Renal pelvis (tissue), 4 donors: ENCODE data around the gene EGLN1. TPM values are rescaled to one million over a fixed set of nuclear protein-coding genes. Genes with fewer than 3 reads are reported as not detected.
"Not testable (repeated sequence)": the region's sequence is repeated elsewhere in the genome, so short reads cannot be mapped to it uniquely, and the experiment has no call there.

Source experiments
- DNase-seq: peaks from one replicate; pipeline ENCODE4 v3.0.0-alpha.2; 2013
- polyA plus RNA-seq, 3 donors: library from polyadenylated mRNA; unstranded; fragments of 120-200 nt; gene quantifications; one replicate each; pipeline ENCODE4 v1.2.1, GENCODE V29; 2013; ENCODE audit not compliant: insufficient read length in 3 of 3

Gene EGLN1
- polyA plus RNA-seq, 3 donors = 37.8 to 43.6 (median 38.9) TPM

- DNase-seq = no peak
These were observed 47.7 kb downstream of the EGLN1 start for GRCh38 chr1:231374394-231374793.

GRCh38 chr1:231372501-231372900 lies 49.6 kb downstream of the EGLN1 start:
- no peak for DNase-seq

GRCh38 chr1:231369282-231369681 lies 52.8 kb downstream of the EGLN1 start:
- no peak for DNase-seq

- DNase-seq = no peak
These were observed 57.9 kb downstream of the EGLN1 start for GRCh38 chr1:231364192-231364591.

GRCh38 chr1:231363624-231364023 lies 58.5 kb downstream of the EGLN1 start:
- peak; percentile 9 for DNase-seq

- DNase-seq = no peak
These were observed 59.8 kb downstream of the EGLN1 start for GRCh38 chr1:231362325-231362724.

- DNase-seq = no peak
These were observed 63.0 kb downstream of the EGLN1 start for GRCh38 chr1:231359113-231359512.

GRCh38 chr1:231357831-231358354 lies 64.2 kb downstream of the EGLN1 start:
- DNase-seq = peak; percentile 63

GRCh38 chr1:231357187-231357772 lies 64.8 kb downstream of the EGLN1 start:
- no peak for DNase-seq

GRCh38 chr1:231355171-231355570 lies 66.9 kb downstream of the EGLN1 start:
- DNase-seq = no peak

- no peak for DNase-seq
These were observed 67.6 kb downstream of the EGLN1 start for GRCh38 chr1:231354330-231355020.

GRCh38 chr1:231353086-231353485 lies 69.0 kb downstream of the EGLN1 start:
- no peak for DNase-seq

GRCh38 chr1:231351816-231352215 lies 70.3 kb downstream of the EGLN1 start:
- DNase-seq = no peak

- not testable (repeated sequence) for DNase-seq
These were observed 73.2 kb downstream of the EGLN1 start for GRCh38 chr1:231348856-231349255.

GRCh38 chr1:231348442-231348841 lies 73.6 kb downstream of the EGLN1 start:
- DNase-seq = no peak

GRCh38 chr1:231347961-231348360 lies 74.1 kb downstream of the EGLN1 start:
- DNase-seq = no peak

- no peak for DNase-seq
These were observed 81.6 kb downstream of the EGLN1 start for GRCh38 chr1:231340328-231341013.

- peak; percentile 42 for DNase-seq
These were observed 83.6 kb downstream of the EGLN1 start, which contains the start of gene SPRTN for GRCh38 chr1:231338270-231339128. TSS of gene SPRTN (plus strand) at chr1:231338293. CDS start at chr1:231338384, 91 bp downstream.

- DNase-seq = peak; percentile 98
These were observed 84.4 kb downstream of the EGLN1 start, which contains the start of gene EXOC8 for GRCh38 chr1:231337472-231338269. TSS of gene EXOC8 (minus strand) at chr1:231337852. CDS start at chr1:231337745, 107 bp downstream.

GRCh38 chr1:231337043-231337471 lies 85.0 kb downstream of the EGLN1 start:
- DNase-seq = peak; percentile 16
